Choroid plexus epithelial cell (primary cell): ENCODE results near the gene BHLHE41.
A peak's percentile ranks its signal among the peaks of the same experiment; 100 is the strongest.

Experiments
- DNase-seq: peaks from one replicate; pipeline ENCODE4 v3.0.0-alpha.2; 2010; ENCODE audit warnings: low read depth
- H3K4me3 ChIP-seq: 2 replicates; pipeline ENCODE4 v1.5.1; 2011; ENCODE audit warnings: low read depth, mild to moderate bottlenecking, control low read depth, low read length, moderate library complexity
- TF ChIP-seq, protein P1 (sequence below): conservative IDR thresholded peaks from 2 replicates; pipeline ENCODE4 v1.5.1; 2011; ENCODE audit warnings: low read depth, mild to moderate bottlenecking, control low read depth, inconsistent platforms, low read length, moderate library complexity

Gene BHLHE41

DNA sequence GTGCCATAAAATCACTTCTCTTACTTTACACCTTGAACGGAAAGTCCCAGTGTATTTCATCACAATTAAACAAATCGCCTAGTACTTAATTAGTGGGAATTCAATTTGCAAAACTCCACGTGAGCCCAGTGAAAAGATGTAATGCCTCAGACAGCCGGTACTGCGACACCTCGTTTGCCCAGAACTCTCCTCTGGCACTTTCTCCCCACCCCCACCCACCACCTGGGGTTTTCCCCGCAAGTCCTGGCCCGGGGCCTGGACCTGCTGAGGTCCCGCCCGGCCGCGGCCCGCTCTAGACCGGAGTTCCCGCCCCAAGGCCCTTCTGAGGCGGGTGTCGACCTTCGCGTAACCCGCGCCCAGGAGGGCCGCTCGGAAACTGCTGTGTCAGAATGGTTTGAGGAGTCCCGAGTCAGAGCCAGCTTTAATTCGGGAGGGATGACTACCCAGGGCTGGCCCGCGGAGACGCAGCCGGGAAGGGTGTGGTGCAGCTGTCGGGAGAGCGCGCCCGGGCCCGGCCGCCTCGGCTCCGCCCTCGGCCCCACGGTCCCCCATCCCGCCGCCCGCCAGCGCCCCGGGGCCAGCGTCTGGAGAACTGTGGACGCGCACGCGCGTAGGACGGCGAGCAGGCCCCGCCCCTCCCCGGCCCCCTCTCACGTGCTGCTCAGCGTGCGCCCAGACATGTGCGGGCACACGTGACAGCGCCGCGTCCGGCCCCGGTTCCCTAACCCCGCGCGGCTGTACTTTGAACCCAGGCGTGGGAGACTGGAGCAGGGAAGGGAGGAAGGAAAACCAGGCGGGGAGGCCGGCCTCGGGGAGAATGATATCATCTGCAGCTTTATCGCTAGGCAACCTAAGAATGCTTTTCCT lies 10.8 kb downstream of the BHLHE41 start:
- peak; percentile 91 for DNase-seq
- peak overlapping the region; percentile 61 for H3K4me3 ChIP-seq
- TF ChIP-seq, protein P1, sequence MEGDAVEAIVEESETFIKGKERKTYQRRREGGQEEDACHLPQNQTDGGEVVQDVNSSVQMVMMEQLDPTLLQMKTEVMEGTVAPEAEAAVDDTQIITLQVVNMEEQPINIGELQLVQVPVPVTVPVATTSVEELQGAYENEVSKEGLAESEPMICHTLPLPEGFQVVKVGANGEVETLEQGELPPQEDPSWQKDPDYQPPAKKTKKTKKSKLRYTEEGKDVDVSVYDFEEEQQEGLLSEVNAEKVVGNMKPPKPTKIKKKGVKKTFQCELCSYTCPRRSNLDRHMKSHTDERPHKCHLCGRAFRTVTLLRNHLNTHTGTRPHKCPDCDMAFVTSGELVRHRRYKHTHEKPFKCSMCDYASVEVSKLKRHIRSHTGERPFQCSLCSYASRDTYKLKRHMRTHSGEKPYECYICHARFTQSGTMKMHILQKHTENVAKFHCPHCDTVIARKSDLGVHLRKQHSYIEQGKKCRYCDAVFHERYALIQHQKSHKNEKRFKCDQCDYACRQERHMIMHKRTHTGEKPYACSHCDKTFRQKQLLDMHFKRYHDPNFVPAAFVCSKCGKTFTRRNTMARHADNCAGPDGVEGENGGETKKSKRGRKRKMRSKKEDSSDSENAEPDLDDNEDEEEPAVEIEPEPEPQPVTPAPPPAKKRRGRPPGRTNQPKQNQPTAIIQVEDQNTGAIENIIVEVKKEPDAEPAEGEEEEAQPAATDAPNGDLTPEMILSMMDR, result peak; percentile 46

DNA sequence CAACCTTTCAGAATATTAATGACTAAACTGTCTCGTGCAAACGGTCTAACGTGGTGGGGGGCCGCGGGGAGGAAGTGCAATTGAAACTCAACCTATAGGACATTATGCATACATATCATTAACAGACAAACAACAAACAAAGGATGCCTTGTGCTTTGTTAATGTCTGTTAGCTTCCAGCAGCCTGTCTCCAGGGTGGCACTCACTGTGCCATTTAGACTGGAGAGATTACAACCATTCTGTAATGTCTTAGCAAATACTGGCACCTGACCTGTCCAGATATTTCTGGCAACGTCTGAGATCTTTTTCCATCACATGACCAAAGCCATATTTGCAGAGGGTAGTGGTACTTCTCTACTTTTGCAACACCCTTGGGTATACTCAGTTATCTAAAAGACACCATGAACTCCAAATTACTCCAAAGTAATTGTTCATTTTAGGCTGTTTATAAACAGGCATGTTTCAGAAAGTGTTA lies 11.6 kb downstream of the BHLHE41 start:
- no peak for DNase-seq
- H3K4me3 ChIP-seq, result no peak overlapping the region
- TF ChIP-seq, protein P1, result no peak

DNA sequence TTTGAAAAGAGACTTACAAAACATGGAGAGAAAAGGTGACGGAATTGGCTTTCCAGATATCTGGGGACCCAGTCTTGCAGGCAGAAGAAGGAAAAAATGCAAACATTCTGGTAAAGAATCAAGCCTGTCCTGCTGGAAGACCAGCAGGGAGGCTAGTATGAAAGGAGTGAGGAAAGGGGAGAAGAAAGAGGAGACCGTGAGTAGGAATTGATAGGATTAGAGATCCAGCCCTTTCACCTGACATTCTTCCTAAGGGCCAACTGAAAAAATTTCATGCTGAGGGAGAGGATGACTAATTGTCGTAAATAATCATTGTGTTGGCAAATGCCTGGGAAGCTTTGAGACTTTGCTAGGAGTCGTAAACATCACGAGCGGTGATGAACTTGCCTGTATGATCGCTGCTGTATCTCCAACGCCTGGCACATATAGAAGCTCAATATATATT lies 12.1 kb downstream of the BHLHE41 start:
- DNase-seq, result no peak
- no peak overlapping the region for H3K4me3 ChIP-seq
- TF ChIP-seq, protein P1, result no peak

DNA sequence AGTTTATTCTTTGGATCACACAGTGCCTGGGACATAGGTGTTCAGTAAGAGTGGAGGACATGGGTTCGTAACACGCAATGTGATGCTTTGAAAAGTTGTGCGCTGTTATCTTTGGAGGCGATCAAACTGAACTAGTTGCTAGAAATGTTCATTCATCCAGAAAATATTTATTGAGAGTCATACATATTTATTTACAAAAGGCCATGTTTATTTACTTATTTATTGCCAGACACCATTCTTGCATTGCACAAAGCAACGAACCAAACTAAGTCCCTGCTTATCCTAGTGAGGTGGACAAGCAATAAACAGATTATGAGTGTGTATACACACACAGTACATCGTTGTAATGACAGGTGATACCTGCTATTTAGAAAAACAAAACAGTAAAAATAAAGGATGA lies 12.6 kb downstream of the BHLHE41 start:
- DNase-seq, result no peak
- no peak overlapping the region for H3K4me3 ChIP-seq
- TF ChIP-seq, protein P1, result no peak

DNA sequence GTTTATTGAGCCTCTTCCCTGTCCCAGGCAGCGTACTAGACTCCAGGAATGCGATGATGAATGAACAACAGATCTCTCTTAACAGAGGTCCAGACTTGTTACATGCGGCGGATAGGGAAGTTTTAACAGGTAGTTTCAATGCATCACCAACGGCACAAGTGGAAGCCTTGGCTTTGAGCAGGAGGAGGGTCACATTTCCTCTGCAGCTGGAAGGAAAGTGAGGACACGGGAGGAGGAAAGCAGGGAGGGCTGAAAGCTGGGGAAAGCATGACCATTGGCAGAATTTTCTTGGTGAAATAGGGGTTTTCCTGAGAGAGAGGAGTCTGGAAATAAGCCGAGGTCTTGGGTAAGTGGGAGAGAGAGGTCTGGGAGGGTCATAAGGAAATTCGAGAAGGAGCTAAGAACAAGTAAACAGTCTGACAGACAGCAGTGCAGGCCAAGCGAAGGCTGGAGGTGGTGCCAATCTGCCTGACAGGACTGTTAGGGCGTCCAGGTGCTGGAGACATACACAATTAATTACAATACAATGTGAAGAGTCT lies 15.4 kb downstream of the BHLHE41 start:
- DNase-seq, result peak; percentile 82
- TF ChIP-seq, protein P1, result no peak
- no peak overlapping the region for H3K4me3 ChIP-seq

DNA sequence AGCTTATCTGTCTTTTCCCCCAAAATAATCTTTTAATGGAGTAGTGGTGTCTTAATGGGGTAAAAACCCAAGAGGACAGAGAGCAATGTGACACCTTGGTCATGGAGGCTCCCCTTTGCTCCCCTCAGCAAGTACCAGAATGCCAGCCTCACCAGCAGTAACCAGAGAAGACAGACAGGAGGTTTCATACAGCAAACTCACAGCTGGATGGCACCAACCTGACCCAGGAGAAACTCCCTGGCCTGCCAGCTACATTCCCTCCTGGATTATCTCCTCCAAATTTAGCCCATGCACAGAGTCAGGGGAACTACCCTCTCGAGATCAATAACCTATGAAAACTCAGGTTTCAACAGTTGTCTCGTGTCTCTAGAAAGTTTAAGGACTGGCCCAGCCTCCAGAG lies 15.9 kb downstream of the BHLHE41 start:
- H3K4me3 ChIP-seq, result no peak overlapping the region
- no peak for DNase-seq
- TF ChIP-seq, protein P1, result no peak
